ENCODE measurements around the gene HIVEP1.

The HIVEP1 gene

DNA sequence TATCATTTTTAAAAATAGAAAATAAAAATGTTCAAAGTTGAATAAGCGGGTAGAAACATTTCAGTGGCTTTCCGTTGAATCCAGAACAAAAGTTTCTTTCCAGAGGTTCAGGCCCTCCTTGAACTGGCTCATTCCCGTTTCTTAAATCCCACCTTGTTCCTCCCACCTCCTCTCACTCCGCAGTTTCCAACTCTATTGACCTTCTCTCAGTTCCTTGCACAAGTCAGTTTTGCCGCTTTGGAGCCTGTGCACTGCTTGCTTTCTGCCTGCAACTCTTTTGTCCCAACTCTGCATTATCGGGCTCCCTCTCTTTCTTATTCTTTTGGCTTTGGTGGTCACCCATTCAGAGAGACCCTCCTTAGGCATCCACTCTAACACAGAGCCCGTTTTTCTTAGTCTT, 178.1 kb downstream of the HIVEP1 start:
- H3K27ac ChIP-seq, result no peak overlapping the region
- no peak for TF ChIP-seq ZFX (IDR thresholded peaks at IDR 0.05; ENCODE audit: borderline replicate concordance)

DNA sequence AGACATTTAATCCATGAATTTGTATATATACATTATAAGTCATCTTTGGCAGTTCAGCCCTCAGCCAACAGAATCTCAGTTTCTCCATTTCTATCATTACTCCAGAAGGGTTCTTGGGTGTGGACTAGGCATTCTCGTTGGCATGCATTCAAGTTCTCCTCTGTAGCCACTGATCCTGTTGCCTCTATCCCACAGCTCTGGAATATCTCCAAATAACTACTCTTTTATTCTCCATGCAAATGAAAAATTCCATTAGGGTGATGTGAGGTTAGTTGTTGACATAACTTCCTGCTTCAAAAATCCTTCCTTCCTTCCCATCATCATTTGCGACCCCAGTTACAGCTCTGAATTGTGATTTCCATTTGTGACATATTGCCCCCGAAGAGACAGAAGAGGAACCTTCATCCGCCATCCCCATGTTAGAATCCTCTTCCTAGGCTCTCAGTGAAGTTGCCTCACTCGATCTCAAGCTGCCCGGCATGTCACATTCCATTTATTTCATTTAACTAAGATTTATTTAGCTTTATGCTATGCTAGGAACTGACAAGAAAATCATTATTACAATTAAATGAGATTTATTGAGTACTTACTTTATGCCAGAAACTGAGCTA, 184.3 kb downstream of the HIVEP1 start:
- TF ChIP-seq ZFX (IDR thresholded peaks at IDR 0.05; ENCODE audit: borderline replicate concordance), result no peak
- TF ChIP-seq, protein P1, sequence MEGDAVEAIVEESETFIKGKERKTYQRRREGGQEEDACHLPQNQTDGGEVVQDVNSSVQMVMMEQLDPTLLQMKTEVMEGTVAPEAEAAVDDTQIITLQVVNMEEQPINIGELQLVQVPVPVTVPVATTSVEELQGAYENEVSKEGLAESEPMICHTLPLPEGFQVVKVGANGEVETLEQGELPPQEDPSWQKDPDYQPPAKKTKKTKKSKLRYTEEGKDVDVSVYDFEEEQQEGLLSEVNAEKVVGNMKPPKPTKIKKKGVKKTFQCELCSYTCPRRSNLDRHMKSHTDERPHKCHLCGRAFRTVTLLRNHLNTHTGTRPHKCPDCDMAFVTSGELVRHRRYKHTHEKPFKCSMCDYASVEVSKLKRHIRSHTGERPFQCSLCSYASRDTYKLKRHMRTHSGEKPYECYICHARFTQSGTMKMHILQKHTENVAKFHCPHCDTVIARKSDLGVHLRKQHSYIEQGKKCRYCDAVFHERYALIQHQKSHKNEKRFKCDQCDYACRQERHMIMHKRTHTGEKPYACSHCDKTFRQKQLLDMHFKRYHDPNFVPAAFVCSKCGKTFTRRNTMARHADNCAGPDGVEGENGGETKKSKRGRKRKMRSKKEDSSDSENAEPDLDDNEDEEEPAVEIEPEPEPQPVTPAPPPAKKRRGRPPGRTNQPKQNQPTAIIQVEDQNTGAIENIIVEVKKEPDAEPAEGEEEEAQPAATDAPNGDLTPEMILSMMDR (IDR thresholded peaks at IDR 0.05), result no peak
- H3K27ac ChIP-seq, result no peak overlapping the region

DNA sequence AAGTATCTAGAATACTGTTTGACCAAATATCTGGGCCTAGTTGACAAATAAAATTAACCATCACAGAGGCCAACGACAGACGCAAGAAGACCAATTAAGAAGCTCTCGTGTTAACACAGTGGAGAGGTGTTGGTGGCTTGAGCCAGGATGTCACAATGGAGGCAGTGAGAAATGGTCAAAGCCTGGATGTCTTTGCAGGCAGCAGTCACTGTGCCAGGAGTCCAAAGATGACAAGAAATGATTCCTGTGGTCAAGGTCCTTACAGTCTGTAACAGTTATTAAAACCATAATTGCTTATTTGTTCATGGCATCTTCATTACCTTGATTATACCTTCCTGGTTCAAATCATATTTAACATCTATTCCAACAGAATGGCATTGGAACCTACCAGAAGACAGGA, 186.7 kb downstream of the HIVEP1 start:
- no peak overlapping the region for H3K27ac ChIP-seq
- TF ChIP-seq, protein P1 (IDR thresholded peaks at IDR 0.05), result no peak
- TF ChIP-seq ZFX (IDR thresholded peaks at IDR 0.05; ENCODE audit: borderline replicate concordance), result no peak

DNA sequence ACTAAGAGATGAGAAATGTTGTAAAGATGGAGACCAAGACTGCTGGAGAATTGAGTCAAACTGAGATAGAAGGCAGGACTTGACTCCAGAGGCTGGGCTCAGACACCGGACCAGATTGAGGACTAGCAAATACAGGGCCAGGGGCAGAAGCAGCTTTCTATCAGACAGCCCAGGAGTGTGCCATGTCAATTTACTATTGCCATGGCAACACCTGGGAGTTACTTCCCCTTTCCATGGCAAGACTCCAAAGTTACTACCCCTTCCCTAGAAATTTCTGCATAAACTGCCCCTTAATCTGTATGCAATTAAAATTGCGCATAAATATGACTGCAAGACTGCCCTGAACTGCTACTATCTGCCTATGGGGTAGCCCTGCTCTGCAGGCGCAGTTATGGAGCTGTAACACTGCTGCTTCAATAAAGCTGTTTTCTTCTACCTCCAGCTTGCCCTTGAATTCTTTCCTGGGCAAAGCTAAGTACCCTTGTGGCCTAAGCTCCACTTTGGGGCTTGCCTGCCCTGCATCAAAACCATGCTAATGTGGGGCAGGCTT, 188.0 kb downstream of the HIVEP1 start:
- no peak overlapping the region for H3K27ac ChIP-seq
- TF ChIP-seq, protein P1 (IDR thresholded peaks at IDR 0.05), result no peak
- no peak for TF ChIP-seq ZFX (IDR thresholded peaks at IDR 0.05; ENCODE audit: borderline replicate concordance)

DNA sequence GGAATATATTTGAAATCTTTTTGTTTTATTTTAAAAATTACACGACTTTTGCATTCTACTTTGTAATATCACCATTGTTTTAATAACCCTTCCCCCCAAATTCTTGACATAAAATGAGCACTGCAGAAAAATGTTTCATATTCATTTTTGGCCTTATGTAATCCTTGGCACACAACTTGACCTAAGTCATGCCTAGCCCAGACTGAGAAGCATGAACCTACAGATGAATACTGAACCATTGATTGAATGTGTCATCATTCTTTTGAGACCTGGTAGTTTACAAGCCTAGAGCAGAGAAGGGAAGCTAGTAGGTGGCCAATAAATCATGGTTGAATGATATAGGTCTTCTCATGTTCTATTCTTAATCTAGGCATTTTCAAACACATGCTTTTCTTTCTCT, 188.6 kb downstream of the HIVEP1 start:
- H3K27ac ChIP-seq, result no peak overlapping the region
- TF ChIP-seq, protein P1 (IDR thresholded peaks at IDR 0.05), result no peak
- no peak for TF ChIP-seq ZFX (IDR thresholded peaks at IDR 0.05; ENCODE audit: borderline replicate concordance)

DNA sequence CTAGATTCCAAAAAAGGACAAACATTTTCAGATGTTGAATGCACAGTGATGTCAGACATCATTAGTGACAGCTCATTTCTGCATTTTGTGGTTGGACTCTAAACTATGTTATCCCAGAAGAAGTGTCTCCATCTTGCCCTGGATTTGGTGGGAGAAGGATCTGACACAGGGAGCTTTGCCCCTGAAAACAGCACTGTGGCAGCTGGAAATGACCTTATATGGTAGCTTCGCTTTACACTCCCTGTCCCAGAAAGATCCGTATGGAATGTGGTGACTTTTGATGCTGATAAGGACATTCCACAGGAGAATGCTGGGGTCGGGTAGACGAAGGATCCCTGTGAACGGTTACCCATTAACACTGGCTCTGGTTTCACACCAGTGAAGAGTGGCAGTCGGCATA, 190.9 kb downstream of the HIVEP1 start:
- TF ChIP-seq, protein P1 (IDR thresholded peaks at IDR 0.05), result no peak
- TF ChIP-seq ZFX (IDR thresholded peaks at IDR 0.05; ENCODE audit: borderline replicate concordance), result no peak

DNA sequence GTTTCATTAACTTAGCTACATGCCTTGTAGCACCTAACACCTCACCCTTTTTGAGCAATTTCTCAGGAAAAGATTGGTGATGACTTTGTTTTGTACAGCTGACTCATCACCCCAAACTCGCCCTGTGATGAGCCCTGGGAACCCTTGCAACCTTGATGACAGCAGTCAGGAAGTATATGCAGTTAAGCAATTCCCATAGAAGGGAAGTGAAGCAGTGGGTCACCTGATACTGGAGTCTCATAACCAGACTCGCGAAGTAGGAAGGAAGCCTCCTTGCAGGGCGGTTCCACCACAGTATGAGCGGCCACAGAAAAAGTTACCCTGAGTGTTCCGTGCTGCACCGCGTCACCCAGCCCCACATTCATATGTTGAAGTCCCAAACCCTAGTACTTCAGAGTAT, 196.1 kb downstream of the HIVEP1 start:
- TF ChIP-seq ZFX (IDR thresholded peaks at IDR 0.05; ENCODE audit: borderline replicate concordance), result no peak
- TF ChIP-seq, protein P1 (IDR thresholded peaks at IDR 0.05), result no peak
- no peak overlapping the region for H3K27ac ChIP-seq

More for the DNA sequence above, 190.9 kb downstream of the HIVEP1 start:
- no peak overlapping the region for H3K27ac ChIP-seq

DNA sequence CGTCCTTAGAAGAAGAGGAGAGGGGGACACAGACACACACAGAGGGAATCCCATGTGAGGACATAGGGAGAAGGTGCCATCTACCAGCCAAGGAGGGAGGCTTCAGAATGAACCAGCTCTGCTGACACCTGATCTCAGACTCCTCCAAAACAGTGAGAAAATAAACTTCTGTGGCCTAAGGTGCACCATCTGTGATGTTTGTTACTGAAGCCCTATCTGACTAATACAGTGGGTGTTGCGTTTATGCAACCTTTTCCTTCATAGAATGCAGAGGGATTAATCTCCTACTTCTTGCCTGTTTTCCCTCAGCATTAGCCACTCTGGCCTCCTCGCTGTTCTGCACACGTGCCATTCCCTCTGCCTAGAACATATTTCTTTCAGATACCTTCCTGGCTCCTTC, 196.6 kb downstream of the HIVEP1 start:
- TF ChIP-seq ZFX (IDR thresholded peaks at IDR 0.05; ENCODE audit: borderline replicate concordance), result no peak
- TF ChIP-seq, protein P1 (IDR thresholded peaks at IDR 0.05), result no peak

More for the DNA sequence above, 196.6 kb downstream of the HIVEP1 start:
- H3K27ac ChIP-seq, result no peak overlapping the region
